Central memory CD4-positive, alpha-beta T cell (primary cell): Measurements from ENCODE around the gene HNF4A.
"Not testable (repeated sequence)": the region's sequence is repeated elsewhere in the genome, so short reads cannot be mapped to it uniquely, and the experiment has no call there.

Source experiments
- DNase-seq: peaks from one replicate; pipeline ENCODE4 v3.0.0; 2022

Gene HNF4A

GRCh38 chr20:44345941-44346340, 9.6 kb upstream of the HNF4A start:
- DNase-seq, result not testable (repeated sequence)

DNA sequence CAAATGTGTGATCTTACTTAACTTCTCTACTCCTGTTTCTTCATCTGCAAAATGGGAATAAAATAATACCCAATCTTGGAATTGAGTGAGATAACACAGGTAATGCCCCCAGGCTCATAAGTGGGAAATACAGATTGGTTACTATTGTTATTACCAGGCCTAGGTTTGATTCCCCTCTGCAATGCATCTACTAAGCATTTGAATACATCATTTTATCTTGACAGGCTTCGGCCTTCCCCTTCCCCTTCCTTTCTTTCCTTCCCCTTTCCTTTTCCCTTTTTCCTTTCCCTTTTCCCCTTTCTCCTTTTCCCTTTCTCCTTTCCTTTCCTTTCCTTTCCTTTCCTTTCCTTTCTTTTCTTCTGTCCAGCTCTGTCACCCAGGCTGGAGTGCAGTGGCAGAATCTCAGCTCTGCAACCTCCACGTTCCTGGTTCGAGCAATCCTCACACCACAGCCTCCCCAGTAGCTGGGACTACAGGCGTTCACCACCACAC, 7.3 kb upstream of the HNF4A start:
- no peak for DNase-seq

GRCh38 chr20:44349349-44349748, 6.2 kb upstream of the HNF4A start:
- no peak for DNase-seq

DNA sequence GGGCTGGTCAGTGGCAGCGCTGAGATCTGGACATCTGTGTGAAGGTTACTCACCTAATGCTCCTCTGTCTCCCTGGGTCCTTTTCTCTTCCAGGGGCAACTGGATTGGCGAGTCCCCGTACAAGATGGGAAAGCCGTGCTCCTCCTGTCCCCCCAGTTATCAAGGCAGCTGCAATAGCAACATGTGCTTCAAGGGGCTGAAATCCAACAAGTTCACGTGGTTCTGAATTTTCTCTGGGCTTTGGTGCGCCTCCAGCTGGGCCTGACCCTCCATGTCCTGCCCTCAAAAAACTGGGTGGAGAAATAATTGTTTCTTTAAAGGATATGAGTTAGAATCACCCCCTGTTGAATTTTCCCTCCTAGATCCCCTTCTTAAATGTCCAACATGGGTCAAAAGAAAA, 4.9 kb upstream of the HNF4A start:
- DNase-seq, result no peak

GRCh38 chr20:44354979-44355497, 461 bp upstream of the HNF4A start:
- no peak for DNase-seq

DNA sequence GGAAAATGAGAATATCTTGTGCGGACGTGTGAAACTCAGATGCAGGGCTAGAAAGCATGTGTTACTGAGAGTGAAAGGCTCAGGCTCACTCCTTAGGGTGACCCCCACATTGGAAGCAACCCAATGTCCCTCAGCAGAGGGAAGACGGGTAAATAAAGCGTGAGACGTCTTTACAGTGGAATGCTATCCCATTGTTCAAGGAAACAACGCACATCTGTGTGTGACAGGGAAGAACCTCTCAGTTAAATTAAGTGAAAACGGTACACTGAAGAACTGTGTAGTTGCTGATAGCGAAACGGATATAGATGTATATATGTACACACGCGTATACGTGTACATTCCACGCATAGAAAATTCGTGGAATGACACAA, 839 bp downstream of the HNF4A start:
- DNase-seq, result no peak

- no peak for DNase-seq
These were observed 1.5 kb downstream of the HNF4A start for GRCh38 chr20:44357020-44357419.

- DNase-seq, result no peak
These were observed 2.1 kb downstream of the HNF4A start for GRCh38 chr20:44357555-44358125.

DNA sequence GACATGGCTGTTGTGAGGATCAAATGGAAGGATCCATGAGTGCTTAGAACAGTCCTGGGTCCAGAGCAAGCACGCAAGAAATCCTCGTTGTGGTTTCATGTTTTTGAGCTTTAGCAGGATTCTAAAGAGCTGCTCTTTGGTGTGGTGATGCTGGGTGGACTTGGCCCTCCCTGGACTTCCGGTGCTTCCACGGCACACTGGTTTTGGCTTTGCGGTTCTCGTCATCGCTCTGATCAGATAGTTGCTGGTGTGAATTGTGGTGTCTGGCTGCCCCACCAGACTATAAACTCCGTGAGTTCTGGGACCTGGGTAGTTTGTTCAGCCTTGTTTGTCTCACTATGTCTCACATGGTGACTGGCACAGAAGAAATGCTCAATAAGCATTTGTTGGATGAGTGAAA, 3.3 kb downstream of the HNF4A start:
- DNase-seq, result no peak

DNA sequence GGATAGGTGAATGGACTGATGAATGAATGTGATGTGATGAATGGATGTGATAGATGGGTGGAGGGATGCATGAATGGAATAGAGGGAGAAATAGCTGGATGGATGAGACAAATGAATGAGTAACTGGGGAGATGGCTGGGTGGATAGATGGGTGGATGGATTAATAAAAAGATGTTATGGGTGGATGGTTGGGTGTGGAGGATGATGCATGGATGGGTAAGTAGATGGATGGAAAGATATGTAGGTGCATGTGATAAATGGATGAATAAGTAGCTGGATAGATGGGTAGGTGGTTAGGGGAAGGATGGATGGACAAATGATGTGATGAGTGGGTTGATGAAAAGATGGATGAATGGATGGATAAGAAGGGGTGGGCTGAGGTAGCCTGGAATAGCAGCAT, 4.7 kb downstream of the HNF4A start:
- no peak for DNase-seq

GRCh38 chr20:44361021-44361420, 5.5 kb downstream of the HNF4A start:
- DNase-seq, result no peak

GRCh38 chr20:44362466-44362940, 7.0 kb downstream of the HNF4A start:
- DNase-seq, result no peak

DNA sequence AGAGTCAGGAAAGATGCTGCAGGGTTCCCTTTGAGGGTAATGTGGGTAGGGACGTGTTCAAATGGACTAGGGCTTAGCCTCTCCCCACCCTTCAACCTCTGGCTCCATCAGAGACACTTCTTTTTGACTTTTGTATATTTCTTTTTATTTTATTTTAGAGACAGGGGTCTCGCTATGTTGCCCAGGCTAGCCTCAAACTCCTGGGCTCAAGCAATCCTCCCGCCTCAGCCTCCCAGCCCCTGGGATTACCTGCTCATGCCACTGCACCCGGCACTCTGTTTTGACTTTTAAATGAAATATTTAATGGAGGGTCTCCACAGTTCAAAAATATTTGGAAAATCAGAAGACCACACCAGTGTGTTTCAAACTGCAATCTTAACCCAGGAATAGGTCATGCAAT, 8.6 kb downstream of the HNF4A start:
- no peak for DNase-seq

GRCh38 chr20:44364780-44365179, 9.3 kb downstream of the HNF4A start:
- DNase-seq, result no peak

DNA sequence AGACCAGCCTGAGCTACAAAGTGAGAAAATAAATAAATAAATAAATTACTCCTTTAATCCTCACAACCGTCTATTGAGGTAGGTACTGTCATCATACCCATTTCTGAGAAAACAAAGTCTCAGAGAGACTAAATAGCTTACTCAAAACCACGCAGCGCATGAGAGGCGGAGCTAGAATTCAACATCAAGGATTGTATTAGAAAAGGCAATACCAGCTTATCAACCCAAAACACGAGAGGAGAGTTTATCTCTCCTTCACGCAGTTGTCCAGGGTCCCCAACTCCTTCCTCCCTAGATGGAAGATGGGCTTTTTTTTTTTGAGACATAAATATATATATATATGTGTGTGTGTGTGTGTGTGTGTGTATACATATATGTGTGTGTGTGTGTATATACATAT, 12.2 kb downstream of the HNF4A start:
- no peak for DNase-seq

DNA sequence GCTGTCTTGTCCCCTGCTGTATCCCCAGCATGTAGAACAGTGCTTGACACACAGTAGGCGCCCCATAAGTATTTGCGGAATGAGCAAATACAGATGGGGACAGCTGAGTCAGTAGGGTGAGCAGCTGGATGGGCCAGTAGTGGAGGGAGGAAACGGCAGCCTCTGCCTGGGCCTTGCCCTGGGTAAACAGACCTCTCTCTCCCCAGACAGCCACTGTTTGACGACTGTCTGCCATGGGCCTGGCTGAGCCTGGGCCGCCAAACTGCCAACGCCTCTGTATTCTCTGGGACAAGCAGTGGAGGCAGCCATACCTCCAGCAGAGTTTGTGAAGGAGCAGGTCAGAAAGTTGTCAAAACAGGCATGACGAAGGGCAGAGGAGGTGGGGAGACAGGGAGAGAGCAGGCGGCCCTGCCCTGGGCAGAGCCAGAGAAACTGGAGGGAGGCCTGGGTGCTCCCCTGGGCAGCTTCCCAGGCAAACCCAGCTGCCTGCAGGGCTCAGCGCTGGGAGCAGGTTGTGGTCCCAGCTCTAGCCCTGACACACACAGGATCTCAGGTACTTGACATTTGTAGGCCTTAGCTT, 15.2 kb downstream of the HNF4A start:
- no peak for DNase-seq

DNA sequence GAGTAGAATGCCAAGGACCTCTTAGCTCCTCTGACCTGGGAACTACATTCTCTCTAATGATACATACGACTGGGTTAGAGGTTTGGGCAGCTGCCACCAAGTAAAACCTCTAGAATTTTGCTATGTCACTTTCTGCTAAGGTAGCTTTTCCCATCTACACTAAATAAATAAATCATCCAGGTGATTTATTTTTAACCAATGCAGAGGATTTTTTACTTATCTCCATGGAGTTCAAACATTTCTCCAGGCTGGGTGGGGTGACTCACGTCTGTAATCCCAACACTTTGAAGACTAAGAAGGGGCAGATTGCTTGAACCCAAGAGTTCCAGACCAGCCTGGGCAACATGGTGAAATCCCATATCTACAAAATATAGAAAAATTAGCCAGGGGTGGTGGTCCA, 27.1 kb downstream of the HNF4A start:
- DNase-seq, result no peak

DNA sequence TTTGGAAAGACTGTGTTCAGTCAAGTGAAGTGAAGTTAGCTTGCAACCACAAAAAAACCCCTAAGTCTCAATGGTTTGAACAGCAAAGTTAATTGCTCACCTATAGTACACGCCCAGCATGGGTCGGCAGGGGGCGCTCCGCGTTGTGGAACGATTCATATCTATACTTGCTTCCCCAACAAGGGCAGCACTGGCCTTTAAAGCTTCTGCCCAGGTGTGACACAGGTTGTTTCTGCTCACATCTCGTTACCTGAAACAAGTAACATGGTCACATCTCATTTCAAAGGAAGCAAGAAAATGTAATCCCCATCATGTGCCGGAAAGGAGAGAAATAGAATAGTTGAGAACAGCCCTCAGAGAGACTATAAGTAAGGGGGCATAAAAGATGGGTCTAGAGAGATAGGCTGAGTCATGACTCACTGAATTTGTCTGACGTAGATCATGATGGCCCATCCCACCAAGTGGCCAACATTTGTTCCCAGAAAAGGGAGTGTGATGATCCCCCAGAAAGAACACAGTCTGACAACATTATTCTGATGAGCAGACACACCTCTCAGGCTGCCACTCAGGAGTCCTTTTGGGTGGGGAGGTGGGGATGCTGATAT, 29.0 kb downstream of the HNF4A start:
- peak; percentile 62 for DNase-seq

GRCh38 chr20:44388466-44389023, 33.0 kb downstream of the HNF4A start:
- peak; percentile 42 for DNase-seq

- no peak for DNase-seq
These were observed 34.4 kb downstream of the HNF4A start for GRCh38 chr20:44389871-44390270.

DNA sequence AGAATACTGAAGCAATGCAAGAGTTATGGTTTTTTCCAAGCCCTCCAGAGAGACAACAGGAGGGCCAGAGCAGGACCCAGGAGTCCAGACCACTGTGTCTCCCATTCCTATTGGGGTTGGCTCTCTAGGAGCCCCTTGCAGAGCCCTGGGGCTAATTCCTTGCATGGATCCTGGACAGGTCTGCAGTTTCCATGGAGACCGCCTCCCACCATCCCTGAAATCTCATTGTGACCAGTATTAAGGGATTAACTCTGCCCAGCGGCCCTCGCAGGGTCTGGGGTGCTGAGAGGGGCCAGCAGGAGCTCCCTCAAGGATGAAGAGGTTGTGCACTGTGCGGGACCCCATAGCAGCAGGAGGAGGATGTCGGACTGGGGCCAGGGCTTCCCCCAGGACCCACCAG, 34.8 kb downstream of the HNF4A start:
- DNase-seq, result no peak

- DNase-seq, result no peak
These were observed 36.7 kb downstream of the HNF4A start for GRCh38 chr20:44392088-44392775.
